Dedifferentiated amniotic fluid mesenchymal stem cell (primary cell): ENCODE measurements around the gene ACOT7.
"Not testable (repeated sequence)": the region's sequence is repeated elsewhere in the genome, so short reads cannot be mapped to it uniquely, and the experiment has no call there.

Experiments
- DNase-seq: peaks from one replicate; pipeline ENCODE4 v3.0.0-alpha.2; 2016; ENCODE audit errors: extremely low spot score

The ACOT7 gene

DNA sequence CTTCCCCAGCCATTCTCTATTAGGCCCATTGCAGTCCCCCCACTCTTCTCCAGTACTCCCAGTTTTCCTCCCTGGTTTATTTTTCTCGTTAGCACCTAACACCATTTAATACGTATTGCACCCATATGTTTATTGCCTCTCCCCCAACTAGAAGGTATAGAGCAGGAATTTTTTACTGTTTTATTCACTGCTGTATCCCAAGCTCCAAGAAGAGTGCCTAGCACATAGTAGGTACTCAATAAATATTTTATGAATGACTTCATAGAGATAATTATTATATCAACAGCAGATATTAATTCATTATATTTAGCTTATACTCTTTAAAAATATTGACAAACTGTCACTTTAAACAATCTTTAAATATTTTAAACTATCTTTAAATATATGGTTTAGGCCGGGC, 5.7 kb upstream of the ACOT7 start:
- DNase-seq: no peak

- no peak for DNase-seq
These were observed 4.4 kb upstream of the ACOT7 start for GRCh38 chr1:6397844-6398441.

DNA sequence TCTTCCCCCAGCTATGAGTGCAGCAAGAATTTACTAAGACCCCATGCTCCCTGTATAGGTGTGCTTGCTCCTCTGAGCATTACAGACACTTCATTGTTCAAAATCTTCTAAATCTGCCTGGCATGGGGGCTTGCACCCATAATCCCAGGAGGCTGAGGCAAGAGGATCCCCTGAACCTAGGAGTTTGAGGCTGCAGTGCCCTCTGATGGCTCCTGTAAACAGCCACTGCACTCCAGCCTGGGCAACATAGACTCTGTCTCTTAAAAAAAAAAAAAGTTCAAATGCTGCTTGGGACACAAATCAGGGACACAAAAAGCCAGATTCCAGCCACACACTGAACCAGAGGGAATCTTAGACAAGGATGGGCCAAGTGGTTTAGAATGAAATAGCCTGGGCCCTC, 3.4 kb upstream of the ACOT7 start:
- DNase-seq: no peak

DNA sequence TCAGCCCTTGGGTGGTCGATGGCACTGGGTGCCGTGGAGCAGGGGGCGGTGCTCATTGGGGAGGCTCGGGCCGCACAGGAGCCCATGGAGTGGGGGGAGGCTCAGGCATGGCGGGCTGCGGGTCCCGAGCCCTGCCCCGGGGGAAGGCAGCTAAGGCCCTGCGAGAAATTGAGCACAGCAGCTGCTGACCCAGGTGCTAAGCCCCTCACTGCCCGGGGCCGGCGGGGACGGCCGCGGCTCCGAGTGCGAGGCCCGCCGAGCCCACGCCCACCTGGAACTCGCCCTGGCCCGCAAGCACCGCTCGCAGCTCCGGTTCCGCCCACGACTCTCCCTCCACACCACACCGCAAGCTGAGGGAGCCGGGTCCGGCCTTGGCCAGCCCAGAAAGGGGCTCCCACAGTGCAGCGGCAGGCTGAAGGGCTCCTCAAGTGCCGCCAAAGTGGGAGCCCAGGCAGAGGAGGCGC, 2.2 kb upstream of the ACOT7 start:
- DNase-seq: not testable (repeated sequence)

- DNase-seq: not testable (repeated sequence)
These were observed 1.6 kb upstream of the ACOT7 start for GRCh38 chr1:6395130-6395529.

GRCh38 chr1:6392809-6393399, 663 bp downstream of the ACOT7 start:
- DNase-seq: no peak

GRCh38 chr1:6391951-6392808, 1.4 kb downstream of the ACOT7 start:
- DNase-seq: no peak

DNA sequence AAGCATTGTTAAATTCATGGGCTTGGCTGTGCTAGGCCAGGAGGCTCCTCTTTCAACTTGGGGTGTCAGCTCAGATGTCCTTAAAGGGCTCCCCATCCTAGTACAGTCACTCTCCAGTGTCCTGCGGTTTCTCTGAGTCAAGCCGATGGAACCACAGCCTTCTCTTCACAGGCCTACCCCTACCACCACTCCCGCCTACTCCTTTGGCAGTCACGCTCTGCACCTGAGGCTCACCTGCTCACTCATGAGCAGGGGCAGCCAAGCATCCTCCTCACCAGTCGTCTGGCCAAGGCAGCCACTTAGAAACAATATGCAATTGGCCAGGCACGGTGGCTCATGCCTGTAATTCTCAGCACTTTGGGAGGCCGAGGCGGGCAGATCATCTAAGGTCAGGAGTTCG, 3.6 kb downstream of the ACOT7 start:
- DNase-seq: no peak

- no peak for DNase-seq
These were observed 7.1 kb downstream of the ACOT7 start for GRCh38 chr1:6386371-6386949.

DNA sequence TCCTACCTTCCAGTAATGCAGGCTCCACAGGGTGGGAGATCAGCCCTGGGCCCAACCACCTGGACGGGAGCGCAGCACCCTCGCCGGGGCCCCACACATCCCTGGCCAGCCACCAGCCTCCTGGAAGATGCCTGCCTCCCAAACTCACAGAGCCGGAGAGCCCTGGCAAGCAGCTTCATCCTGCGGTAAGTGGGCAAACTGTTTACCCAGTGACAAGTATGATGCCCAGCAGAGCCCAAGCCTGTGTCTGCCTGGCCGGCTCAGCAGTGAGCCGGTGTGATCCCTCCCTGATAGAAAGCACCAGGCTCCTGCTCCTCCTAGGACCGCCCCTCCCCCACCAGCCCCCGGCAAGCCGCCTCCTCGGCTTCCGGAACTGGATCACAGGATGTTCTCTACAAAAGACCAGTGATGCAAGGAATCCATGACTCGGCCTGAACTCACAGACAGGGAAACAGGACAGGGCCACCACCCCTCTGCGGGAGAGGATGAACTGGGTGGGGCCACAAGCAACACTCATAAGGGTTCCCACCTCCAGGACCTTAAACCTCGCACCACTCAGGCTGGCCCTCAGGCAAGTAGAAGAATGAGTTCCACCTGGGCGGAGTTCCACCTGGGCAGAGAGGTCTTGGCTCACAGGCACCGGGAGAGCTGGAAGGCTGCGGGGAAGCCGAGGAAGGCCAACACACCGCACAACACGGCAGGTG, 7.9 kb downstream of the ACOT7 start:
- no peak for DNase-seq

DNA sequence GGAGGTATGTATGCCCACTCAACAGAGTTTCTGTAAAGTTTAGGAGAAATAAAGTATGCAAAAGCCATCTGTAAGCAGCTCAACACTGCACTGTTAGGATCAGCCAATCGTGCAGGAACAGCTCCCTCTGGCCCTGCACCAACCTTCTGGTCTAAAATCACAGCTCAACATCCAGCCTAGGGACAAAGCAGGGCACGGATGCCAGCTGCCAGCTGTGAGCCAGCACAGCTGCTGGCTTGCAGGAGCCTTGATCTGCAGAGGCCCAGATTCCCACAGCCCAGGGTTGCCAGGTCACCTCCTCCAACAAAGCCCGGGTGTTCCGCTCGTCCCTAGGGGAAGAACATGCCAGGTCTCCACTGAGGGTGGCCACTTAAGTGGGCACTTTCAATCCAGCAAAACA, 8.6 kb downstream of the ACOT7 start:
- no peak for DNase-seq

- DNase-seq: no peak
These were observed 9.4 kb downstream of the ACOT7 start for GRCh38 chr1:6384135-6384534.

DNA sequence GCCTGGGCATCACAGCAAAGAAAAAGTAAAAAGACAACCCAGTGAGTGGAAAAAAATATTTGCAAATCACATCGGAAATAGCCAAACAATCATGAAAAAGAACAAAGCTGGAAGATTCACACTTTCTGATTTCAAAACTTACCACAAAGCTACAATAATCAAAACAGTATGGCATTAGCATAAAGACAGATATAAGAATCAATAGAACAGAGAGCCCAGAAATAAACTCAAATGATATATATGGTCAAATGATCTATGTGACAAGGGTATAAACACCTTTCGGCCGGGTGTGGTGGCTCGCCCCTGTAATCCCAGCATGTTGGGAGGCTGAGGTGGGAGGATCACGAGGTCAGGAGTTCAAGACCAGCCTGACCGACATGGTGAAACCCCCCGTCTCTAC, 13.5 kb downstream of the ACOT7 start:
- no peak for DNase-seq

- no peak for DNase-seq
These were observed 15.3 kb downstream of the ACOT7 start for GRCh38 chr1:6378096-6378746.

DNA sequence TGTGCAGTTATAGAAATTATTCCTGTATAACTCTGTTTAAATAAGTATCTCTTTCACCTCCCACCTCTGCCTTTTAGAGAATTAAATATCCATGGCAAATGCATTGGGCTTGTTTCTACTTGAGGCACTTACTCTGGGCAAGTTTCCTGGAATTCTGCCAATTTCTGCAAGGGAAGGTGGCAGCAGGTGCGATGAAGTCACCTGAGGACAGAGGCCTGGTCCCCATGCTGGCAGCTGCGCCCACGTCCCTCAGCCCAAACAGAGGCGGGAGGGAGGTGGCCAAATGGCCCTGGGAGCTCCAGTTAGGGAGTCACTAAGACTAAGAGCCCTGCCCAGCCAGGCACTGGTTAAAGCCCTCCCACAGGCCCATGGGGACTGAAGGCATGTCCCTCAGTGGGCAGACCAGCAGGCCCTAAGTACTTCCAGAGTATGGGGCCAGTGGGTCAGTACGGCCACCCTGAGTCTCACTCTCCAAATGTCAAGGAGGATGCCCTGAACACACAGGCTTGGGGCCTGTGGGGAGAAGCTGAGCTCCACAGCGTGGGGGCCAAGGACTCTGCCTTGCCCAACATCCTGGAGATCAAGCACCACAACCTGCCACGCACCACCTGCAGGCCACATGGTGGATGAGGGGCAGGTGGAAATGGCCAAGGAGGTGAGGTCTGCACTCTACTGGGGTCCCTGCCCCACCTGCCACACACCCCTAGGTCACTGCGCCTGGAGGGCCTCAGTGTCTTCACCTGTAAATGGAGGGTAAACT, 19.4 kb downstream of the ACOT7 start:
- no peak for DNase-seq

DNA sequence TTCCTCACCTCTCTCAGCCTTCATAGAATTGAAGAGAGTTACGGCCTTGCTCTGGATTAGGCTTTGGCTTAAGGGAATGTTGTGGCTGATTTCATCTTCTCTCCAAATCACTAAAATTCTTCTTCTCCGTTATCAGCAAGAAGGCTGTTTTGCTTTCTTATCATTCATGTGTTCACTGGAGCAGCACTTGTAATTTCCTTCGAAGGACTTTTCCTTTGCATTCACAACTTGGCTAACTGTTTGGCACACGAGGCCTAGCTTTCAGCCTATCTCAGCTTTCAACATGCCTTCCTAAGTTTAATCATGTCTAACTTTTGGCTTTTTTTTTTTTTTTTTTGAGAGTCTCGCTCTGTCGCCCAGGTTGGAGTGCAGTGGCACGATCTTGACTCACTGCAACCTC, 21.3 kb downstream of the ACOT7 start:
- not testable (repeated sequence) for DNase-seq

- no peak for DNase-seq
These were observed 23.6 kb downstream of the ACOT7 start for GRCh38 chr1:6370006-6370405.

GRCh38 chr1:6367381-6368012, 26.1 kb downstream of the ACOT7 start:
- DNase-seq: no peak

DNA sequence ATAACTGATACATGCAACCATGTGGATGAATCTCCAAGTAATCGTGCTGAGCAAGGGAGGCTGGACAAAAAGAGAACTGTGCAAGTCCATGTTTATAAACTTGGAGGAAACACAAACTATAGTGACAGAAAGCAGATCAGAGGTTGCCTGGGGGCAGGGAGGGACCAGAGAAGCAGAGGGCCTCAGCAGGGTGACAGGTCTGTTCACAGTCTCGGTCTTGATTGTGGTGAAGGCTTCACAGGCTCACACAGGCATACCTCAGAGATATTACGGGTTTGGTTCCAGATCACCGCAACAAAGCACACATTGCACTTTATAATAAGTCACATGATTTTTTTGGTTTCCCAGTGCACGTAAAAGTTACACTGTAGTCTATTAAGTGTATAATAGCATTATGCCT, 28.5 kb downstream of the ACOT7 start:
- DNase-seq: no peak
